Activated naive CD4-positive, alpha-beta T cell treated with anti-CD3 and anti-CD28 coated beads, Interleukin-2, amount 50 U/mL, for 16 hours (primary cell): ENCODE measurements around the gene NFE2L1.
"Not testable (repeated sequence)": the region's sequence is repeated elsewhere in the genome, so short reads cannot be mapped to it uniquely, and the experiment has no call there.

Experiments
- DNase-seq: peaks from one replicate; pipeline ENCODE4 v3.0.0-alpha.2; 2020

NFE2L1 gene

DNA sequence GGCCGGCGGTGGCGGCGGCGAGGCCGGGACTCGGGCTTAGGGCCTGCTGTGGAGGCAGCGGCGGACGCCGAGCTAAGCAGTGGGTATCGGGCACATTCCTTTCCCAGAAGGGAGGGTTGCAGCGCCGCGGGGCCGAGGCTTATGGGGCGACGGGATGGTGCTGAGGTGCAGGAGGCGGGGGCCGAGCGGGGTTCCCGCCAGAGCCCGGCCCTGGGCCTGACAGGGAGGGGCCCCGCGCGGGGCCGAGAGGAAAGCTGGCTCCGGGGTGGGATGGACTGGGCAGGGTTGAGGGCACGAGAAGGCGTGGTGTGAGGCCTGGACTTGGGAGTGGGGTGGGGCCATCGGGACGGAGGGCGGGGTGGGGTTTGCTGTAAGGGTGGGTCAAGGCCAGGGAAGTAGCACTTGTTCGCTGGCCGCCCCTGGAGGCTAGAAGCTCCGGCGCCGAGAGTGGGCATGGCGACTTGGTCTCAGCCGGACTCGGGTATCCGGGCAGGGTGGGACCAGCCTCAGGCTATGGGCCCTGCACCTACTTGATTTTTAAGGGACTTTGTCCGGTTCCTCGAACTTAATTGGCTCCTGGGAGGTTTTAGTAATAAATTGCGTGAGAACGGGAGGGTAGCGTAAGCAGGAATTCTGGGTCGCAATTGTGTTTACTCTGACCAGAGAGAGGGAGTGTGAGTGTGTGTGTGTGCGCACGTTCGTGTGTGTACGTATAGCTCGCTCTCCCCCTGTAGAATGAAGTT lies 396 bp downstream of the NFE2L1 start:
- peak; percentile 37 for DNase-seq

DNA sequence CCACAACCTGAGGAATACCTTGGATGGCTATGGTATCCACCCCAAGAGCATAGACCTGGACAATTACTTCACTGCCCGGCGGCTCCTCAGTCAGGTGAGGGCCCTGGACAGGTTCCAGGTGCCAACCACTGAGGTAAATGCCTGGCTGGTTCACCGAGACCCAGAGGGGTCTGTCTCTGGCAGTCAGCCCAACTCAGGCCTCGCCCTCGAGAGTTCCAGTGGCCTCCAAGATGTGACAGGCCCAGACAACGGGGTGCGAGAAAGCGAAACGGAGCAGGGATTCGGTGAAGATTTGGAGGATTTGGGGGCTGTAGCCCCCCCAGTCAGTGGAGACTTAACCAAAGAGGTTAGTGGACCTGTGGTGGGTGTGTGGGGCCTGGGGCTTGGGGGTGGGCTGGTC lies 3.1 kb downstream of the NFE2L1 start:
- DNase-seq = no peak

DNA sequence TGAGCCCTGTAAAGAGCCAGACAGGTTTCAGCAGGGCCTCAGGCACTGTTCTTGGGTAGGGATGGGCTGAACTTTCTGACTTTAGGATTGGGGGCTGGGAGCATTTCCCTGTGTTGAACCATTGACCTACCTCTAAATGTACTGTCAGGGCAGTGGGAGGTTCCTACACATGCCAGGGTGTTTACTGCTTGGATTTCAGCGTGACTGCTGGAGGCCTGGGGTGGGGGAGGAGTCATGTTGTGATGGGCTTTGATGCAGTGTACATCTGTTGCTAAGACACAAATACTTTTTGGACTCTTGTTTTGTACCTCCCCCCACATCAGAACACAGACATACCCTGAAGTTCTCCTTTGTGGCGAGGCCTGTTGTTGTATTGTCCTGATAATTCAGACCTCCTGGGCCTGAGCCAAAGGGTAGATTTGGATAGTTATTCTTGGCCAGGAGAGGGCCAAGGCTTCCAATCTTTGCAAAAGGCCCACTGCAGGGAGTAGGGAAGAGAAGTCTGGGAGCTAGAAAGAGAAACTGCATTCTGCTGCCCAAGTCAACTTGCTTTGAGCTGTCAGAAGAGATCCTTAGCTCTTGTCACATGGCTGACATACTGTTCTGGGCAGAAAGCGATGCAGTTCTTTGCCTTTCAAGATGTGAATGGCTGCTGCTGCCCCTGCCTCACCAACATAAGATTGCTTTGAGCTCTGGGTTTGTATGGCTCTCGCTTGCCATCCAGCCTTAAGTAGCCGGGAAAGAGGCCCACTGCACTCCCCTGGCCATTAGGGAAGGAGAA lies 3.7 kb downstream of the NFE2L1 start:
- no peak for DNase-seq

DNA sequence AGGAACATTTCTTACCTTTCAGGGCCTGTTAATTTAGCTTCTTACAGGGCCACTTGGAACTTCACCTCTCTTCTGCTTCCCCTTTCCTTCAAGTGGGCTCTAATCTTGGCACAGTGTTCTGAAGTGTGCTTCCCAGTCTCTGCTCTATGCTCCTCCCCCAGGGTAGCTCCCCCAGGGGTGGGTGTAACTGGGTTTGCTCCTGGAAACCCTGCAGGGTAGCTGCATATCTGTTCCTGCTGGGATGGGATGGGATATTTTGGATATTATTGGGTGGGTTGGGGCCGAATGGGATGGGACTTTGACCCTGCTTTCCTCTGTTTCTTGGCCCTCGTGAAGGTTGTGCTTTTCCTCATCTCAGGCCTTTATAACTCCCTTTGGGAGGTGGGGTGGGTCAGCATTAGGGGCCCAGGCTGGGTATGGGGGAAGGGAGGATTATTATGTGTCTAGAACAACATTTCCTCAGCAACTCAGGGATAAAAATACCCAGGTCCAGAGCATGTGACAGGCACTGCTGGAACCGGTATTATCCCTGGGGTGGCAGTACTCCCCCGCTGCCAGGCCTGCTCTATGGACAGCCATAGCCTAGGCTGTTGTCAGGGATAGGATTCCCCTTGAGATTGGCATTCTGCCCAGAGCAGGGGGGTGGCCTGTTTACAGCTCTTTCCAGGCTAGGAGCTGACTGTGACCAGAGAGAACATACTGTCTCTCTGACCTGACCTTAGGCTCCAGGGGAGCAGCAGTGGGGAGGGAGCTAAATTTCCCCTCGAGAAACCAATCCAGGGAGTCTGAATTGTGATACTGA lies 5.0 kb downstream of the NFE2L1 start:
- no peak for DNase-seq

DNA sequence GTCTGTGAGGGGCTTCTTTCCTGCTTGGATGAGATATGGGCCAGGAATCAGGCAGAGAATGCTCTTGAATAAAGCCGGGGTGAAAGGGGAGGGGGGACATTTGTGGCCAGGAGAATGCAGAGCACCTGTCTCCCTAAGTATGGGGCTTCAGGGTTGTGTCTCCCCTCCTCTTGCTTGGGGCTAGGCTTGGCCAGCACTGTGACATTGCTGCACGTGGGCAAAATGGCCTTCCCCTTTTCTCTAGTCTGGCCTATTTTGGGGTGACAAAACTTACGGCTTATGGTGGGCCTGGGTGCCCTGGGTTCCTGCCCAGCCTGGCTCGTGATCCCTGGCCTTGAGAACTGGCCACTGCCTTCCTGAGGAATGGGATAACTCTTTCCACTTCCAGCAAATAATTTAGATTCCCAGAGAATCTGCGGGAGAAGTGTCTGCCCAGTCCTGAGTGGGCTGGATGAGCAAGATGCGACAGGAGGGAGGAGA lies 5.6 kb downstream of the NFE2L1 start:
- no peak for DNase-seq

DNA sequence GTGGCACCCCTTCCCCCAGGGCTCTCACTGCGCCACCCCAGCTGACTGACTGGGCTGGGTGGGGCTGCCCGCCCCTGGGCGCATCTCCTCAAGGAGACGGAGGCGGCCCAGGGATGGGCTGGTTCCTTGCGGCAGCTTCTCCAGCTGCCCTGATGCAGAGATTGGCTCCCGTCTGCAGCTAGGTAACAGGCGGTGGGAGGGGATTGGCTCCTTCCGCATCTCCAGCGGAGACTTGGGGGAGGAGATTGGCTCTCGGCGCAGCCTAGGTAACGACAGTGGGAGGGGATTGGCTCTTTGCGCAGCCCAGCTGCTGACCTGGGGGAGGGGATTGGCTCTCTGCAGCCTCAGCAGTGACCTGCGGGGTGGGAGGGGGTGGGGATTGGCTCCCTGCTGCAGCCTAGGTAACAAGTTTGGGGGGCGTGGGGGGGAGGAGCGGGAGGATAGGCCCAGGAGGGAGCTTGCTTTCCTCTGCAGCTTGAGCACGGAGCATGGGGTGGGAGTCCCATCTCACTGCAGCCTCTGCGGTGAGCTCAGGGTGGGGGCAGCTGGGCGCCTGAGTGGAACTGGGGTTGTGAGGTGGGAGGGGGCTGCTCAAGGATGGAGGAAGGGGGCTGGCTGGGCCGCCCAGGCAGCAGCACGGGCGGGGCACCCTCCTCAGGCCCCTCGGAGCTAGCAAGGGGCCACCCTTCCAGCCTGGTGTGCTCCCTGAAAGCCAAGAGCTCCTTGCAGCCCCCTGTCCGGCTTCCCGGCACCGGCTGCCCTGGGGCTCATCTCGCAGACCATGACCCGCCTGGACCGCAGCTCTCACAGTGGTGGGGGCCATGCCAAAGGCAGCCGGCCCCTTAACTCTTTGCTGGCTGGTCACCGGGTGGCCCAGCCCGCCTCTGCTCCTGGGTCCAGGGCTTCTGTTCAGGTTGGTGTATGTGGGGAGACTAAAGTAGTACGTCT lies 6.4 kb downstream of the NFE2L1 start:
- DNase-seq = no peak

DNA sequence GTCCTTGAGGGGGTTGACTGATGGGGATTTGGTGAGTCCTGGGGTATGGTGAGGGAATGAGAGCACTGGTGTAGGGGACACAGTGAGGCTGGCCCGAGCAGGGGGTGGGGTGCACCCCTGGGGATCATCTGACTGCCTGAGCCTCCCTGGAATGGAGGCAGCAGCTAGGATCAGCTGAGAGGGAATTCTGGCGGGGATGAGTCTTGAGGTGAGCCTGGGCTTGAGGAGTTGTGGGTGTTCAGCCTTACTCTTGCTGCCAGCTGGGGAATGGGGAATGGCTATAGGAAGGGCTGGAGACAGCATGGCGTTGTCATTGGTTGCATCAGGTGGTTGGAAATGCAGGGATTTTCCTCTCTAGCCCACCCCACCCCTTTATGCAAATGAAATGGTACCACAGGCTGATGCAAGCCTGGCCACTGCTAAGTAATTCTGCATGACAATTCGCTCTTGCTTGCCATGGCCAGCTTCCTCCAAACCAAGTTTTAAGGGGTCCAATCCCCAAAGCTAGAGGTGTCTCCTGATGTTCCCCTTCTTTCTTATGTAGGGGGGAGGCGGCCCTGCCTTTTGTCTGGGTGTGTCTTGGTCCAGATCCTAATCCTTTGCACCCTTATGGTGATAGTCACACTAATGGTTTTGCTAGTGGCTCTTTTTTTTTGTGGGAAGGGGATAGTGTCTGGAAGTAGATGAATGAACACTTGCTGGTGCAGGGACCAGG lies 7.5 kb downstream of the NFE2L1 start:
- DNase-seq = peak; percentile 49

DNA sequence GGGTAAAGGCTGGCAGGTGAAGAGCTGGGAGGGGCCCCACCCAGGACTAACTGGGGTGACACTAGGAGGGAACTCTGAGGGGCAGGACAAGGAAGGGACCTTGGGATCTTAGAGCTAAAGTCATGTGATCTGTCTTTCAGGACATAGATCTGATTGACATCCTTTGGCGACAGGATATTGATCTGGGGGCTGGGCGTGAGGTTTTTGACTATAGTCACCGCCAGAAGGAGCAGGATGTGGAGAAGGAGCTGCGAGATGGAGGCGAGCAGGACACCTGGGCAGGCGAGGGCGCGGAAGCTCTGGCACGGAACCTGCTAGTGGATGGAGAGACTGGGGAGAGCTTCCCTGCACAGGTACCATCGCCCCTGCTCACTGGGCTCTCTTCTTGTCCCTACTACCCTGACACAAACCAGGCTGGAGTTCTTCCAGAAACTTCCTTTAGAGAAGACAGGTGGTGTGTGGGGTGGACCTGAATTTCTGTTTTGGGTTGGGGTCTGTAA lies 8.1 kb downstream of the NFE2L1 start:
- DNase-seq = no peak

DNA sequence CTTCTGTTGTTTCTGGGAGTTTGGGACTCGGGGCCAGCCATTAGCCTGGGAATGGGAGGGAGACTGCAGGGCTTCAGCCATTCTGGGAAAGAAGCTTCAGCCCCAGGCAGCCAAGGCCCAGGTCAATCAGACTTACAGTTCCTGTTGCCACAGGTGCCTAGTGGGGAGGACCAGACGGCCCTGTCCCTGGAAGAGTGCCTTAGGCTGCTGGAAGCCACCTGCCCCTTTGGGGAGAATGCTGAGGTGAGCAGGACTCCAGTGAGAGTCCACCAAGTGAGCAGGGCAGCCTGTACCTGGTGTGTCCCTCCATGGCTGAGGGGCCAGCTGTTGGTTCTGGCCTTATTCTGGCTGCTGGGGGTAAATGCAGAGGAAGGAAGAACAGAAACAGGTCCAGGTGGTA lies 8.7 kb downstream of the NFE2L1 start:
- no peak for DNase-seq

DNA sequence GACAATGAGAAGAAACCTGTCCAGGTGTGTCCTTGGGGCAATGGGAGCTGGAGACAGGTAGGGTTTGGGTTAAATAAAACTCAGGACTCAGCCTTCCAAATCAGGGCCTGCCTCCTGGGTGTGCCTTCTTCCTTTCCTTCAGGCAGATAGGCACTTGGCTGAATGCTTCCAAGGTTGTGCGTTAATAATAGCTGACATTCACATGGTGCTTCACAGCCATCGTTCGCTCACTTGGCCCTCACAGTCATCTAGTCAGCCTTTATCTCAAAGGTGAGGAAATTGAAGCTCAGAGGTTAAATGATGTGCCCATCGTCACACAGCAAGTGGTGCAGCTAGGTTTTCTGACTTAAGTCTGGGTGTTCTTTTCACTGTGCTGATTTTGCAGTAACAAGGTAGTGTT lies 9.5 kb downstream of the NFE2L1 start:
- no peak for DNase-seq

DNA sequence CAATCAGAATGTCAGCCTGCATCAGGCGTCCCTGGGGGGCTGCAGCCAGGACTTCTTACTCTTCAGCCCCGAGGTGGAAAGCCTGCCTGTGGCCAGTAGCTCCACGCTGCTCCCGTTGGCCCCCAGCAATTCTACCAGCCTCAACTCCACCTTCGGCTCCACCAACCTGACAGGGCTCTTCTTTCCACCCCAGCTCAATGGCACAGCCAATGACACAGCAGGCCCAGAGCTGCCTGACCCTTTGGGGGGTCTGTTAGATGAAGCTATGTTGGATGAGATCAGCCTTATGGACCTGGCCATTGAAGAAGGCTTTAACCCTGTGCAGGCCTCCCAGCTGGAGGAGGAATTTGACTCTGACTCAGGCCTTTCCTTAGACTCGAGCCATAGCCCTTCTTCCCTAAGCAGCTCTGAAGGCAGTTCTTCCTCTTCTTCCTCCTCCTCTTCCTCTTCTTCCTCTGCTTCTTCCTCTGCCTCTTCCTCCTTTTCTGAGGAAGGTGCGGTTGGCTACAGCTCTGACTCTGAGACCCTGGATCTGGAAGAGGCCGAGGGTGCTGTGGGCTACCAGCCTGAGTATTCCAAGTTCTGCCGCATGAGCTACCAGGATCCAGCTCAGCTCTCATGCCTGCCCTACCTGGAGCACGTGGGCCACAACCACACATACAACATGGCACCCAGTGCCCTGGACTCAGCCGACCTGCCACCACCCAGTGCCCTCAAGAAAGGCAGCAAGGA lies 10.4 kb downstream of the NFE2L1 start:
- no peak for DNase-seq

DNA sequence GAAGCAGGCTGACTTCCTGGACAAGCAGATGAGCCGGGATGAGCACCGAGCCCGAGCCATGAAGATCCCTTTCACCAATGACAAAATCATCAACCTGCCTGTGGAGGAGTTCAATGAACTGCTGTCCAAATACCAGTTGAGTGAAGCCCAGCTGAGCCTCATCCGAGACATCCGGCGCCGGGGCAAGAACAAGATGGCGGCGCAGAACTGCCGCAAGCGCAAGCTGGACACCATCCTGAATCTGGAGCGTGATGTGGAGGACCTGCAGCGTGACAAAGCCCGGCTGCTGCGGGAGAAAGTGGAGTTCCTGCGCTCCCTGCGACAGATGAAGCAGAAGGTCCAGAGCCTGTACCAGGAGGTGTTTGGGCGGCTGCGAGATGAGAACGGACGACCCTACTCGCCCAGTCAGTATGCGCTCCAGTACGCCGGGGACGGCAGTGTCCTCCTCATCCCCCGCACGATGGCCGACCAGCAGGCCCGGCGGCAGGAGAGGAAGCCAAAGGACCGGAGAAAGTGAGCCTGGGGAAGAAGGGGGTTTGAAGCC lies 11.0 kb downstream of the NFE2L1 start:
- DNase-seq = no peak

DNA sequence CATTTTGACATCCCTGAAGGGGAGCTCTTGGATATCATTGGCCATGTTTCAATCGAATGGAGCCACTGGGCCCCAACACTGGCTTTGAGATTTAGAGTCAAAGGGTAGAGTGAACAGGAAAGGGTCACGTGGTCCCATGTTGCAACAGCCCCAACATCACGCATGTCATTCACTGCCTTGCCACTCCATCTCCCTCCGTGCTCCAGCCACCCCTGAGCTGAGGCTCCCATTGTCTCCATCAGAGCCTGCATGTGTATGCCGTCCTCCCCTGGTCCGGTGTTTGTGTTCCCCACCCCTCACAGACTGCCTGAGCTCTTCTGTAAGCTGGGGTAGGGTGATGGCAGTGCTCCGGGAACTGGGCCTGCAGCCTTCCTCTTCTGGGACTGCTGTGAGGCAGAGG lies 12.1 kb downstream of the NFE2L1 start:
- DNase-seq = no peak

DNA sequence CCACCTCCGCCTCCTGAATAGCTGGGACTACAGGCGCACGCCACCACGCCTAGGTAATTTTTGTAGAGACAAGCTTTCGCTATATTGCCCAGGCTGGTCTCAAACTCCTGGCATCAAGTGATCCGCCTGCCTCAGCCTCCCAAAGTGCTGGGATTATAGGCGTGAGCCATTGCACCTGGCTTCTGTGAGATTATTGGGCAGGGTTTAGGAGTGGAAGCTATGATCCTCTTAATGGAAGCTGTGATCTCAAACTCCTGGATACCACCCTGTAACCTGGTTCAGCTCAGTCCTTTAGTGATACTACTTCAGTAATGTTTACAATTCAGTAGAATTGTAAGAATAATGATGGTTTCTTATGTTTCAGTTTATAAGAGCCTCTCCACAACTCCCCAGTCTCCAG lies 14.1 kb downstream of the NFE2L1 start:
- DNase-seq = no peak

DNA sequence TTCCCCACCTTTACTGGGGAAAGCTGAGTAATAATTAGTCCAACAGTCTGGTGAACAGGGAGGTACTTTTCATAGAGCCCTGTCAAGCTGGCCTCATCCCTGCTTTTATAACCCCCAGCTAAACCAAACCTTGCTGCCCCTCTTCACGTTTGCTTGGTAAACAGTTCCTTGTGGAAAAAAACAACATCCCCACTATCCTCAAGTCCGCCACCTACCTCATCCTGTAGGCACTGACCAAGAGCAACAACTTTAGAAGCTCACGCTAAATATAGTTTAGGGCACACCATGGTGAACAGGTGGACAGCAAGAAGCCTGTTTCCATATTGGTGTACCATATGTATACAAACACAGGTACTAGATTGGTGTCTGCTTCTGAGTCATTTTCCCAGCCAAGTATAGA lies 16.5 kb downstream of the NFE2L1 start:
- DNase-seq = no peak

DNA sequence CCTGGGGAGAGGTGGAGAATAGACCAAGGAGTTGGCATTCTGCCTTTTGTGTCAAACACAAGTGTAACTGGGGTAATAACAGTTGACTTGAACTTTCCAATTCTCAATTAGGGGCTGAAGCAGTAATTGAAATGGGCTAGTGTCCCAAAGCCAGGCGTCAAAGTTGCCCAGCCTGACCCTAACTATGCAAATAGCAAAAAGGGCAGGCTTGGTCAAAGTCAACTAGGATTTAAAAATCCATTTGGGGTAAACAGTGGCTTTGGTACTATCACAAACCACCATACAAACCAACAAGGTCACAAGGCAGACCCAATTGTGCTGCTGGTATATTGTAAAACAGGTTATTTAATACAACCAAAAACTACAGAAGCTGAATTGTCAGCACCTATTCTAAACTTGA lies 18.0 kb downstream of the NFE2L1 start:
- no peak for DNase-seq

DNA sequence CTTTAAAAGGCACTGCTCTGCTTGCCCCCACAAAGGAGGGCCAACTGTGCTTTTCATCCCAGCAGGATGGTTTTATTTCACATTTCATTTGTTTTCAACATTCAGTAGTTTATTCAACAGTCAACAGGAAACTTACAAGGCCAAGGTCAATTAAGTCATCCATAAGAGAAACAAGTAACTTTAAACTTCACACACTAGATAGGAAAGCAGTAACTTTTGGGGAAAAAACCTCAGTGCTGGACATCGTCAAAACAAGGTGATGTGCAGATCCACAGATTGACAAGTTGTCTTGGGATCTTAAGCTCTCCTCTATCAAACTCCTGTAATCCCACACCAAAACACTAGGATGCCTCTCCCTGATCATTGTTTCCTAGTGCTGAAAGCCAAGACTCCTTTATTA lies 18.5 kb downstream of the NFE2L1 start:
- DNase-seq = no peak

DNA sequence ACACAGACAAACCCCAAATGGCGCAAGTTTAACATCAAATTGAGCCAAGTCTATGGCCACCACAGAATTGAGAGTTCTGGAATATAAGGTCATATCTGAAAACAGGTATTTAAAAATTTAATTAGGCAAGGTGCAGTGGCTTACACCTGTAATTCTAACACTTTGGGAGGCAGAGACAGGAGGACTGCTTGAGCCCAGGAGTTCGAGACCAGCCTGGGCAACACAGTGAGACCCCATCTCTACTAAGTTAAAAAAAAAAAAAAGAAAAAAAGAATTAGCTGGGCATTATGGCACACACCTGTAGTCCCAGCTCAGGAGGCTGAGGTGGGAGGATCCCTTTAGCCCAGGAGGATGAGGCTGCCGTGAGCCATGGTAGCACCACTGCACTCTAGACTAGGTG lies 19.1 kb downstream of the NFE2L1 start:
- no peak for DNase-seq

DNA sequence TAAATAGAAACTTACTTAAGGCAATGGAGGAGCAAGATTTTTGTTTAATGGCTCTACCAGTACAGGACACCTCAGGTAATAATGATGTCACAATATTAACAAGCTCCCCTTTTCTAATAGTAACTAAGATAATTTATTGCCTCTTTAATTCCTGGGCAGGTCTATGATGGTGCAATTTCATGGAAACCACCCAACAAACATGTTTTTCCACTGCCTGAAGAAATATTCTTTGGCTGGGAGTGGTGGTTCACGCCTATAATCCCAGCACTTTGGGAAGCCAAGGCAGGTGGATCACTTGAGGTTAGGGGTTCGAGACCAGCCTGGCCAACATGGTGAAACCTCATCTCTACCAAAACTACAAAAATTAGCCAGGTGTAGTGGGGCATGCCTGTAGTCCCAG lies 19.6 kb downstream of the NFE2L1 start:
- not testable (repeated sequence) for DNase-seq

DNA sequence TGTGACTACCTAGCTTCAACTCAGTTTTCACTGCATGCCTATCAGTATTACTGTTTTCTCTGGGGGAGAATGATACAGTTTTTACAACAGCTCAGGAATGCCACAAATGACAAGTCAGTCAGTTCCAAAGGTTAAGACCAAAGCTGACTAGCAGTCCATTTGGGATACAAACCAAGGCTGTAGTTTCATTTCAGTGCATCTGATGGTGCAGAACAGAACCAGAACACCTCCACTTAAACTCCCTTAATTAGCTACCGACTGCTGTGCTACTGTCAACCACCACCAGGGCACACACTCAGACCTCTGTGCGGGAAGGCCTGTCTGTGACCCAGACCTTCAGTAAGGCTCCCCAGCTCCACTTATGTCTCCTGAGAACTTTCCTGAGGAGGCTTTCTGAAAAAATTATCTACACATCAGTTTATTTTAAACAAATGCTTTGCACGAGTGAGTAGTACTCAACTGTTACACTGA lies 20.4 kb downstream of the NFE2L1 start:
- DNase-seq = peak; percentile 24
